ENCODE results near the gene GPR89B. TPM values are rescaled to one million over a fixed set of nuclear protein-coding genes. Genes with fewer than 3 reads are reported as not detected.

Gene GPR89B
- total and polyA plus RNA-seq, 2 of the 8 experiments (the other 6 are each of a cell fraction or from before 2014, with no cell fraction given), result 19.5 to 32.5 TPM

- Histone ChIP-seq H2AK5ac (ENCODE audit: low read depth, low read length) (no peak overlapping the region), H2BK15ac (ENCODE audit: low read length) (no peak overlapping the region), H3K18ac (ENCODE audit: extremely low read depth, low read length) (no peak overlapping the region), H3K27me3 (replicated peaks in 1 of 4; ENCODE audit: control insufficient read depth in 3 of 4, extremely low read depth in 1 of 4, insufficient read depth in 3 of 4, low read length in 3 of 4) (no peaks in the 10 kb centered on the region; a peak in 1 of 7 replicates), H4K8ac (ENCODE audit: extremely low read depth, insufficient read depth, low read length) (no peak overlapping the region), H2BK120ac (replicated peaks; ENCODE audit: low read depth, low read length) (no peak overlapping the region), H3K14ac (ENCODE audit: insufficient read length) (no peak overlapping the region), H3K9me3 (ENCODE audit: insufficient read depth in 2 of 2, low read depth in 1 of 2, low read length in 1 of 2) (no peaks in the 10 kb centered on the region), H4K20me1 (replicated peaks in 1 of 2; ENCODE audit: control insufficient read depth in 1 of 2, insufficient read depth in 2 of 2, low read length in 2 of 2) (no peaks in the 10 kb centered on the region), H3K23me2 (ENCODE audit: low read depth, low read length) (no peaks in the 10 kb centered on the region), H2BK12ac (ENCODE audit: low read depth, low read length) (no peak overlapping the region), H3K4ac (replicated peaks; ENCODE audit: insufficient read length, low read depth, low read length) (no peak overlapping the region), H3K9ac (replicated peaks in 1 of 4; ENCODE audit: extremely low read depth in 1 of 4, low read depth in 3 of 4, low read length in 3 of 4) (no peak overlapping the region), H2AFZ (ENCODE audit: low read length) (no peak overlapping the region), H3K36me3 (ENCODE audit: control insufficient read depth in 2 of 4, insufficient read depth in 4 of 4, low read length in 3 of 4) (no peaks in the 10 kb centered on the region), H2BK5ac (ENCODE audit: low read depth, low read length) (no peak overlapping the region), H4K91ac (replicated peaks; ENCODE audit: insufficient read length, low read length) (no peak overlapping the region), H3K56ac (replicated peaks; ENCODE audit: insufficient read length, low read depth, low read length) (no peak overlapping the region), H3K4me3 (ENCODE audit: extremely low read depth in 1 of 4, insufficient read depth in 2 of 4, low read depth in 3 of 4, low read length in 4 of 4) (no peak overlapping the region), H3K4me2 (ENCODE audit: insufficient read depth in 1 of 2, low read depth in 2 of 2, low read length in 2 of 2) (no peak overlapping the region), H4K5ac (ENCODE audit: insufficient read length, low read depth, low read length) (no peak overlapping the region), H3K79me1 (ENCODE audit: low read depth, low read length) (no peaks in the 10 kb centered on the region), H3K4me1 (replicated peaks in 1 of 4; ENCODE audit: control insufficient read depth in 3 of 4, insufficient read depth in 4 of 4, low read length in 3 of 4) (peaks cover 0 to 3% (median 0%) of the 10 kb centered on the region in 4 experiments; a peak in 1 of 7 replicates), H3K23ac (ENCODE audit: insufficient read length) (no peak overlapping the region), H3K27ac (ENCODE audit: low read depth, low read length) (no peak overlapping the region), H3K79me2 (ENCODE audit: control insufficient read depth in 1 of 2, insufficient read depth in 2 of 2, low read length in 2 of 2) (no peaks in the 10 kb centered on the region), H2BK20ac (ENCODE audit: low read length) (no peak overlapping the region)
- CTCF ChIA-PET (ENCODE audit: partially characterized antibody), result interaction anchor here (0.8 to 1.8 kb wide), 9 partner anchors 16 to 257 kb away, joined by 3 to 7 read pairs (median 4); no protein-coding TSS in a partner anchor
- DNase-seq (ENCODE audit: low read depth in 1 of 2, low spot score in 2 of 2) (no peak), FAIRE-seq (no peak)
- POLR2A ChIA-PET (ENCODE audit: partially characterized antibody), result no interaction called here
- WGBS, 2 experiments (ENCODE audit: extremely low coverage in 1 of 2, insufficient coverage in 1 of 2, insufficient read length in 1 of 2, insufficient replicate concordance in 2 of 2, low coverage in 1 of 2, low lambda C conversion rate in 2 of 2, missing lambda C conversion rate in 1 of 2), result 90% methylated on average over 7 of the region's 8 CpGs; no CpG with 5 or more reads in 1 of the 2 experiments
- TF ChIP-seq CTCF (IDR thresholded peaks at IDR 0.05; ENCODE audit: control extremely low read depth in 1 of 3, insufficient read depth in 1 of 3, low read depth in 1 of 3, low read length in 3 of 3) (no peak), BRCA1 (IDR thresholded peaks at IDR 0.05; ENCODE audit: low read depth, low read length) (no peak), EGR1 (IDR thresholded peaks at IDR 0.05; ENCODE audit: borderline replicate concordance, low read depth, low read length) (no peak), TAF1 (IDR thresholded peaks at IDR 0.05; ENCODE audit: low read depth, low read length) (no peak), SUZ12 (IDR thresholded peaks at IDR 0.05; ENCODE audit: low read length) (no peak), SP1 (IDR thresholded peaks at IDR 0.05; ENCODE audit: low read depth, low read length) (no peak), KDM5A (IDR thresholded peaks at IDR 0.05; ENCODE audit: low read length) (no peak), TAF7 (optimal IDR thresholded peaks at IDR 0.05; ENCODE audit: borderline replicate concordance, low read depth, low read length) (no peak), USF2 (IDR thresholded peaks at IDR 0.05; ENCODE audit: low read length) (no peak), ZNF274 (IDR thresholded peaks at IDR 0.05; ENCODE audit: borderline replicate concordance, extremely low read depth, low read length) (no peak)
Observed at GRCh38 chr1:147897029-147897752, 31.0 kb upstream of the GPR89B start.
